Inflammatory macrophage treated with lipopolysaccharide for 4 hours (primary cell): ENCODE data around the gene SAG.
"Not testable (repeated sequence)": the region's sequence is repeated elsewhere in the genome, so short reads cannot be mapped to it uniquely, and the experiment has no call there.

ENCODE experiments used
- DNase-seq: peaks from one replicate; pipeline ENCODE4 v3.0.0-alpha.2; 2020

SAG gene

GRCh38 chr2:233358335-233358734 lies 50.7 kb downstream of the SAG start:
- peak; percentile 29 for DNase-seq

- DNase-seq, result peak; percentile 20
Measured at GRCh38 chr2:233358947-233359346, 51.3 kb downstream of the SAG start.

- no peak for DNase-seq
Measured at GRCh38 chr2:233359823-233360222, 52.2 kb downstream of the SAG start.

GRCh38 chr2:233360771-233361176 lies 53.2 kb downstream of the SAG start:
- no peak for DNase-seq

GRCh38 chr2:233361297-233361696 lies 53.7 kb downstream of the SAG start:
- no peak for DNase-seq

- no peak for DNase-seq
Measured at GRCh38 chr2:233362742-233363141, 55.1 kb downstream of the SAG start.

GRCh38 chr2:233363744-233364235 lies 56.2 kb downstream of the SAG start:
- no peak for DNase-seq

- no peak for DNase-seq
Measured at GRCh38 chr2:233365861-233366520, 58.4 kb downstream of the SAG start.

- DNase-seq, result peak; percentile 51
Measured at GRCh38 chr2:233367586-233367985, 60.0 kb downstream of the SAG start.

GRCh38 chr2:233368756-233369155 lies 61.1 kb downstream of the SAG start:
- no peak for DNase-seq

GRCh38 chr2:233369462-233369861 lies 61.8 kb downstream of the SAG start:
- no peak for DNase-seq

GRCh38 chr2:233369897-233370685 lies 62.5 kb downstream of the SAG start:
- DNase-seq, result no peak

GRCh38 chr2:233371641-233372040 lies 64.0 kb downstream of the SAG start:
- DNase-seq, result no peak

GRCh38 chr2:233372855-233373254 lies 65.2 kb downstream of the SAG start:
- no peak for DNase-seq

GRCh38 chr2:233373316-233373715 lies 65.7 kb downstream of the SAG start:
- no peak for DNase-seq

GRCh38 chr2:233374776-233375175 lies 67.2 kb downstream of the SAG start:
- not testable (repeated sequence) for DNase-seq

GRCh38 chr2:233375490-233376314 lies 68.1 kb downstream of the SAG start:
- no peak for DNase-seq

GRCh38 chr2:233379034-233379433 lies 71.4 kb downstream of the SAG start:
- DNase-seq, result no peak

GRCh38 chr2:233379441-233379840 lies 71.8 kb downstream of the SAG start:
- DNase-seq, result no peak

- DNase-seq, result no peak
Measured at GRCh38 chr2:233380132-233380895, 72.7 kb downstream of the SAG start.

GRCh38 chr2:233380995-233381637 lies 73.5 kb downstream of the SAG start:
- DNase-seq, result peak; percentile 28

- no peak for DNase-seq
Measured at GRCh38 chr2:233381638-233381995, 74.0 kb downstream of the SAG start.
